Measurements from ENCODE around the gene LRRTM4. TPM values are rescaled to one million over a fixed set of nuclear protein-coding genes. Genes with fewer than 3 reads are reported as not detected.

Gene LRRTM4
- total and polyA plus RNA-seq, 10 of the 15 experiments (the other 5 are each of a cell fraction or from before 2014, with no cell fraction given) = 0.01 to 1.0 TPM; not detected in 8

GRCh38 chr2:76977846-76978727, 544.1 kb downstream of the LRRTM4 start:
- no peaks in the 10 kb centered on the region for H3K36me3 ChIP-seq (ENCODE audit: control insufficient read depth in 2 of 2, insufficient read depth in 2 of 2, low read length in 1 of 2)
- no peaks in the 10 kb centered on the region for H3K27me3 ChIP-seq (replicated peaks in 1 of 2; ENCODE audit: control insufficient read depth in 2 of 2, insufficient read depth in 2 of 2, low read length in 1 of 2)
- RAD21 ChIA-PET (ENCODE audit: unreplicated experiment) = no interaction called here
- SMC1A ChIA-PET (ENCODE audit: uncharacterized antibody, unreplicated experiment) = interaction anchor here (1.6 to 1.9 kb wide), 2 partner anchors 10 to 25 kb away, joined by 3 to 5 read pairs; no protein-coding TSS in a partner anchor
- 55% methylated on average over 3 of the region's 3 CpGs for WGBS (ENCODE audit: insufficient coverage, insufficient replicate concordance, low lambda C conversion rate, missing lambda C conversion rate)
- no peak overlapping the region for H3K9ac ChIP-seq (ENCODE audit: control insufficient read depth, insufficient read depth, low read length)
- CTCF ChIA-PET = interaction anchor here (1.5 kb wide), 1 partner anchor 24 kb away, joined by 5 read pairs; no protein-coding TSS in a partner anchor
- FAIRE-seq (no peak), ATAC-seq (no peak), DNase-seq (ENCODE audit: low read depth, low spot score) (no peak)
- no peak overlapping the region for H3K4me2 ChIP-seq (ENCODE audit: control insufficient read depth, insufficient read depth)
- H4K20me1 ChIP-seq (ENCODE audit: control insufficient read depth, insufficient read depth) = no peaks in the 10 kb centered on the region
- H2AFZ ChIP-seq (ENCODE audit: control insufficient read depth, low read depth, low read length) = no peak overlapping the region
- BruUV-seq (replicated peaks) = no TSS peak
- in situ Hi-C loops (cut with MboI) = no loop called here
- H3K4me1 ChIP-seq (ENCODE audit: control insufficient read depth, insufficient read depth, low read length) = no peaks in the 10 kb centered on the region
- H3K4me3 ChIP-seq = no peak overlapping the region
- TF ChIP-seq ZZZ3 (IDR thresholded peaks at IDR 0.05; ENCODE audit: control insufficient read depth, insufficient read length, low read depth) = no peak
- no peak for TF ChIP-seq FOXK2 (IDR thresholded peaks at IDR 0.05)
- TF ChIP-seq IRF4 (IDR thresholded peaks at IDR 0.05; ENCODE audit: low read depth, low read length) = no peak
- TF ChIP-seq SUZ12 (IDR thresholded peaks at IDR 0.05; ENCODE audit: unreplicated experiment) = no peak
- no peak for TF ChIP-seq SIX5 (IDR thresholded peaks at IDR 0.05; ENCODE audit: low read depth, low read length, severe bottlenecking)
- no peak for TF ChIP-seq CEBPZ (IDR thresholded peaks at IDR 0.05; ENCODE audit: low read depth, low read length)
- TF ChIP-seq ZNF274 (IDR thresholded peaks at IDR 0.05; ENCODE audit: insufficient read depth, insufficient read length) = no peak
- TF ChIP-seq GABPA (IDR thresholded peaks at IDR 0.05; ENCODE audit: low read depth) = no peak
- TF ChIP-seq CREM (IDR thresholded peaks at IDR 0.05; ENCODE audit: low read depth) = no peak
- no peaks in the 10 kb centered on the region for H3K9me3 ChIP-seq (replicated peaks; ENCODE audit: control insufficient read depth, insufficient read depth, low read length)
- H3K79me2 ChIP-seq (ENCODE audit: control insufficient read depth, insufficient read depth, low read length) = no peaks in the 10 kb centered on the region
- intact Hi-C loops (cut with micrococcal nuclease; ENCODE audit: unreplicated experiment) = no loop called here
- POLR2A ChIA-PET = no interaction called here
- H3K27ac ChIP-seq (ENCODE audit: control insufficient read depth, insufficient read depth) = no peak overlapping the region

Data from GM12878 (cell line).